IMR-90 (cell line): Measurements from ENCODE around the gene PTCH2. TPM values are rescaled to one million over a fixed set of nuclear protein-coding genes. Genes with fewer than 3 reads are reported as not detected.

ENCODE experiments used
- ATAC-seq: fragments of 200-7000 bp; cut with Tn5 transposase; 2 replicates; pipeline ENCODE4 v1.9.1; 2020; ENCODE audit warnings: low read depth, mild to moderate bottlenecking, moderate library complexity
- BruUV-seq: library from RNA; stranded (reverse); fragments of 400-500 nt; replicated peaks from 2 replicates; lab custom pipeline; 2021; lab: Mats Ljungman, UMichigan
- CTCF ChIA-PET: fragments of 300-600 bp; formaldehyde crosslinking; extraction: SDS; loops from one replicate; lab custom pipeline; 2021; ENCODE audit warnings: antibody characterized with exemption; lab: Yijun Ruan, JAX
- POLR2A ChIA-PET: fragments of 300-600 bp; sonication (Branson Sonifier 250); formaldehyde crosslinking; loops from one replicate; lab custom pipeline; 2022; ENCODE audit warnings: antibody characterized with exemption; ENCODE audit not compliant: unreplicated experiment; lab: Charles Lee
- DNase-seq: peaks from one replicate; pipeline ENCODE4 v3.0.0; 2013
- H2AFZ ChIP-seq: replicated peaks from 2 replicates; pipeline ENCODE3; 2013; ENCODE audit warnings: low read length, mild to moderate bottlenecking; ENCODE audit not compliant: poor library complexity
- H2AK5ac ChIP-seq: 2 replicates; pipeline ENCODE4 v1.6.1; 2013; ENCODE audit warnings: low read depth, low read length, inconsistent platforms
- H2AK9ac ChIP-seq: replicated peaks from 2 replicates; pipeline ENCODE3; 2013; ENCODE audit warnings: mild to moderate bottlenecking, low read depth, low read length, moderate library complexity; ENCODE audit not compliant: poor library complexity
- H2BK120ac ChIP-seq: 2 replicates; pipeline ENCODE4 v1.6.1; 2013; ENCODE audit warnings: low read depth, low read length, inconsistent platforms
- H2BK15ac ChIP-seq: 3 replicates; pipeline ENCODE4 v1.6.1; 2013; ENCODE audit warnings: low read depth, low read length, inconsistent platforms
- H2BK20ac ChIP-seq: 2 replicates; pipeline ENCODE4 v1.6.1; 2013; ENCODE audit warnings: low read depth, mild to moderate bottlenecking, inconsistent platforms, low read length, moderate library complexity
- H2BK5ac ChIP-seq: 2 replicates; pipeline ENCODE4 v1.6.1; 2013; ENCODE audit warnings: mild to moderate bottlenecking, low read depth, low read length, inconsistent platforms; ENCODE audit not compliant: poor library complexity, severe bottlenecking
- H3K14ac ChIP-seq: replicated peaks from 2 replicates; pipeline ENCODE4 v1.6.1; 2013; ENCODE audit warnings: low read depth, low read length, inconsistent platforms
- H3K18ac ChIP-seq: 2 replicates; pipeline ENCODE4 v1.6.1; 2013; ENCODE audit warnings: low read depth, low read length, control low read depth
- H3K23ac ChIP-seq: 2 replicates; pipeline ENCODE4 v1.6.1; 2013; ENCODE audit warnings: low read depth, low read length, inconsistent platforms
- H3K27ac ChIP-seq: 2 replicates; pipeline ENCODE4 v1.5.1; 2013; ENCODE audit warnings: mild to moderate bottlenecking, control low read depth, low read length; ENCODE audit not compliant: insufficient read depth
- H3K27me3 ChIP-seq: 2 replicates; pipeline ENCODE4 v1.6.1; 2013; ENCODE audit warnings: low read length; ENCODE audit not compliant: control insufficient read depth, insufficient read depth
- H3K36me3 ChIP-seq: 2 replicates; pipeline ENCODE4 v1.6.1; 2013; ENCODE audit warnings: low read length, mixed read lengths; ENCODE audit not compliant: control insufficient read depth, insufficient read depth
- H3K4ac ChIP-seq: 2 replicates; pipeline ENCODE4 v1.6.1; 2013; ENCODE audit warnings: low read depth, low read length, inconsistent platforms
- H3K4me1 ChIP-seq: 2 replicates; pipeline ENCODE4 v1.6.1; 2013; ENCODE audit warnings: low read length, mixed read lengths; ENCODE audit not compliant: control insufficient read depth, insufficient read depth
- H3K4me2 ChIP-seq: 2 replicates; pipeline ENCODE4 v1.6.1; 2013; ENCODE audit warnings: low read depth, mild to moderate bottlenecking, control low read depth, low read length, moderate library complexity
- H3K4me3 ChIP-seq: 2 replicates; pipeline ENCODE4 v1.5.1; 2013; ENCODE audit warnings: low read depth, mild to moderate bottlenecking, control low read depth, low read length, moderate library complexity; ENCODE audit not compliant: insufficient read depth
- H3K56ac ChIP-seq: 2 replicates; pipeline ENCODE4 v1.6.1; 2013; ENCODE audit warnings: low read length, inconsistent platforms; ENCODE audit not compliant: insufficient read depth; ENCODE audit errors: extremely low read depth
- H3K79me1 ChIP-seq, 2 experiments: 2 replicates each; pipeline ENCODE4 v1.6.1; 2013; ENCODE audit warnings: low read length in 2 of 2, inconsistent platforms in 1 of 2, low read depth in 1 of 2
- H3K9ac ChIP-seq: 2 replicates; pipeline ENCODE4 v1.6.1; 2013; ENCODE audit warnings: low read depth, low read length, control low read depth
- H3K9me1 ChIP-seq: 2 replicates; pipeline ENCODE4 v1.6.1; 2013; ENCODE audit warnings: low read length, inconsistent platforms; ENCODE audit not compliant: insufficient read depth
- H3K9me3 ChIP-seq: 2 replicates; pipeline ENCODE4 v1.6.1; 2013; ENCODE audit warnings: low read length; ENCODE audit not compliant: control insufficient read depth, insufficient read depth
- H4K20me1 ChIP-seq: 2 replicates; pipeline ENCODE4 v1.6.1; 2013; ENCODE audit warnings: low read length, inconsistent platforms; ENCODE audit not compliant: insufficient read depth
- H4K5ac ChIP-seq: 2 replicates; pipeline ENCODE4 v1.6.1; 2013; ENCODE audit warnings: mild to moderate bottlenecking, low read depth, low read length, control low read depth
- H4K8ac ChIP-seq, 2 experiments: 2 replicates each; pipeline ENCODE4 v1.6.1; 2013; ENCODE audit warnings: low read depth in 2 of 2, low read length in 2 of 2, control low read depth in 1 of 2, inconsistent platforms in 1 of 2
- H4K91ac ChIP-seq: 2 replicates; pipeline ENCODE4 v1.6.1; 2013; ENCODE audit warnings: low read depth, low read length, inconsistent platforms; ENCODE audit not compliant: insufficient read depth
- BHLHE40 ChIP-seq: fragments of 150-350 bp; IDR thresholded peaks from 2 replicates; pipeline ENCODE4 v1.6.1; 2016; ENCODE audit warnings: mild to moderate bottlenecking, low read depth, low read length
- CEBPB ChIP-seq: IDR thresholded peaks from 2 replicates; pipeline ENCODE4 v1.6.1; 2012; ENCODE audit warnings: low read depth, low read length, improper control_type of control experiment
- CHD1 ChIP-seq: IDR thresholded peaks from 2 replicates; pipeline ENCODE4 v1.6.1; 2012; ENCODE audit warnings: low read depth, low read length, improper control_type of control experiment
- MAZ ChIP-seq: IDR thresholded peaks from 2 replicates; pipeline ENCODE4 v1.6.1; 2012; ENCODE audit warnings: low read depth, mild to moderate bottlenecking, low read length, improper control_type of control experiment, moderate library complexity, borderline replicate concordance
- MXI1 ChIP-seq: IDR thresholded peaks from 2 replicates; pipeline ENCODE4 v1.6.1; 2012; ENCODE audit warnings: low read depth, mild to moderate bottlenecking, low read length, moderate library complexity, borderline replicate concordance
- NFE2L2 ChIP-seq: fragments of 150-350 bp; IDR thresholded peaks from 2 replicates; pipeline ENCODE4 v1.6.1; 2016; ENCODE audit warnings: low read depth, mild to moderate bottlenecking, low read length
- POLR2A ChIP-seq: IDR thresholded peaks from 2 replicates; pipeline ENCODE4 v1.6.1; 2012; ENCODE audit warnings: mild to moderate bottlenecking, low read depth, low read length
- RAD21 ChIP-seq: IDR thresholded peaks from 2 replicates; pipeline ENCODE4 v1.6.1; 2012; ENCODE audit warnings: low read length, improper control_type of control experiment
- RCOR1 ChIP-seq: IDR thresholded peaks from 2 replicates; pipeline ENCODE4 v1.6.1; 2012; ENCODE audit warnings: mild to moderate bottlenecking, low read length, improper control_type of control experiment; ENCODE audit not compliant: insufficient replicate concordance
- RFX5 ChIP-seq: IDR thresholded peaks from 2 replicates; pipeline ENCODE4 v1.8.0; 2012; ENCODE audit warnings: low read depth, mild to moderate bottlenecking, low read length, moderate library complexity
- SMC3 ChIP-seq: fragments of 150-350 bp; IDR thresholded peaks from 2 replicates; pipeline ENCODE4 v1.6.1; 2016; ENCODE audit warnings: low read depth, mild to moderate bottlenecking, antibody characterized with exemption, low read length, moderate library complexity
- WGBS, 2 experiments: methylation state at CpG; one replicate each; pipeline versions ENCODE4 v1.1.5 to v1.1.7; 2013; ENCODE audit warnings: missing lambda C conversion rate in 2 of 2; ENCODE audit not compliant: insufficient read length in 1 of 2; ENCODE audit errors: extremely low coverage in 2 of 2; 5-methylcytosine and 5-hydroxymethylcytosine counted together
- dilution Hi-C: fragments of 300-500 bp; cut with HindIII; formaldehyde crosslinking; loops from one replicate; pipeline ENCODE4 v1.14.3; 2018; ENCODE audit warnings: low sequenced_read_pairs; ENCODE audit not compliant: unreplicated experiment
- in situ Hi-C: fragments of 300-500 bp; cut with MboI; formaldehyde crosslinking; loops from 3 replicates; pipeline ENCODE4 v1.14.3; 2019; ENCODE audit warnings: low sequenced_read_pairs, inconsistent platforms, mixed read lengths
- intact Hi-C: fragments of 100-400 bp; cut with micrococcal nuclease; formaldehyde crosslinking; loops from 2 replicates; pipeline ENCODE4 v1.10.0; 2022
- polyA plus RNA-seq, 3 experiments: library from polyadenylated mRNA; depleted of rRNA; stranded (reverse); fragments of >200 nt; gene quantifications; 2 replicates each; pipeline ENCODE4 v1.2.3, GENCODE V29; 2012; ENCODE audit warnings: low replicate concordance in 1 of 3
- total RNA-seq: library from RNA; depleted of rRNA; stranded (reverse); fragments of >200 nt; gene quantifications from 2 replicates; pipeline ENCODE4 v1.2.3, GENCODE V29; 2012
- TF ChIP-seq, protein P1 (sequence below): conservative IDR thresholded peaks from 2 replicates; pipeline ENCODE4 v1.5.1; 2012; ENCODE audit warnings: mild to moderate bottlenecking, low read depth, low read length, improper control_type of control experiment
- TF ChIP-seq, protein P2 (sequence below): fragments of 150-350 bp; IDR thresholded peaks from 2 replicates; pipeline ENCODE4 v1.6.1; 2017; ENCODE audit warnings: mild to moderate bottlenecking, antibody characterized with exemption, low read length, low read depth
- TF ChIP-seq, protein P3 (sequence below): fragments of 150-350 bp; IDR thresholded peaks from 2 replicates; pipeline ENCODE4 v1.6.1; 2016; ENCODE audit warnings: low read depth, mild to moderate bottlenecking, low read length, moderate library complexity, borderline replicate concordance

The PTCH2 gene
- total and polyA plus RNA-seq, 2 of the 4 experiments (the other 2 are of a cell fraction) = under 0.01 to 0.56 TPM

DNA sequence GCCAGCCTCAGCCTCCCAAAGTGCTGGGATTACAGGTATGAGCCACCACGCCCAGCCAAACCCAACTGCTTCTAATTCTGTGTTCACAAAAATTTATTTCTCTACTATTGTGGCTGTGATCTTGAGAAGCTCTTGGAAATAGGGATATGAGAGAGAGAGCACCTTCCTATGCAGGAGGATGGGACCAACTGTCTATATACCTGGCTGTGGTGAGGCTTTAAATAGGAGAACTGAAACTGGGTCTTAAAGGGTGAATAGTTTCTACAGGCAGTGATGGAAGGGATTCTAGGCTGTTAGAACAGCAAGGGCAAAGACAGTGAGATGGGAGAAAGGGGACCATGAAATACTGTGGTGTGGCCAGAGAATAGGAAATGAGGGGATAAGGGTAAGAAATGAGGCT, 8.3 kb upstream of the PTCH2 start:
- dilution Hi-C loops (no loop called here), in situ Hi-C loops (loop anchor here (25.0 kb wide), 1 partner anchor 136 kb away; the partner anchor contains the start of gene EIF2B3), intact Hi-C loops (no loop called here)
- H3K4me1 ChIP-seq = no peaks in the 10 kb centered on the region
- no peak overlapping the region for H3K9ac ChIP-seq
- no peak overlapping the region for H2AK9ac ChIP-seq
- ATAC-seq (no peak), DNase-seq (no peak)
- H3K14ac ChIP-seq = no peak overlapping the region
- no peak overlapping the region for H3K23ac ChIP-seq
- H3K18ac ChIP-seq = no peak overlapping the region
- no peak overlapping the region for H3K4me2 ChIP-seq
- no peak overlapping the region for H4K5ac ChIP-seq
- peaks cover 7% of the 10 kb centered on the region; the same call in 1 of the 2 replicates for H3K36me3 ChIP-seq
- H4K91ac ChIP-seq = no peak overlapping the region
- no peak overlapping the region for H2AK5ac ChIP-seq
- no peaks in the 10 kb centered on the region for H3K27me3 ChIP-seq
- no CpG with 5 or more reads among the region's 1 CpG for WGBS, 2 experiments
- H4K20me1 ChIP-seq = no peaks in the 10 kb centered on the region
- no peak overlapping the region for H2BK5ac ChIP-seq
- ChIA-PET CTCF (no interaction called here), POLR2A (no interaction called here)
- no peak overlapping the region for H2BK15ac ChIP-seq
- H4K8ac ChIP-seq = no peak overlapping the region
- H3K9me1 ChIP-seq = no peaks in the 10 kb centered on the region; the same call in 1 of the 2 replicates
- no peak overlapping the region for H3K4me3 ChIP-seq
- no peak overlapping the region for H3K4ac ChIP-seq
- no peak overlapping the region for H2AFZ ChIP-seq
- no peak overlapping the region for H3K56ac ChIP-seq
- H3K79me1 ChIP-seq = no peaks in the 10 kb centered on the region
- no peak for TF ChIP-seq SMC3
- TF ChIP-seq, protein P1, sequence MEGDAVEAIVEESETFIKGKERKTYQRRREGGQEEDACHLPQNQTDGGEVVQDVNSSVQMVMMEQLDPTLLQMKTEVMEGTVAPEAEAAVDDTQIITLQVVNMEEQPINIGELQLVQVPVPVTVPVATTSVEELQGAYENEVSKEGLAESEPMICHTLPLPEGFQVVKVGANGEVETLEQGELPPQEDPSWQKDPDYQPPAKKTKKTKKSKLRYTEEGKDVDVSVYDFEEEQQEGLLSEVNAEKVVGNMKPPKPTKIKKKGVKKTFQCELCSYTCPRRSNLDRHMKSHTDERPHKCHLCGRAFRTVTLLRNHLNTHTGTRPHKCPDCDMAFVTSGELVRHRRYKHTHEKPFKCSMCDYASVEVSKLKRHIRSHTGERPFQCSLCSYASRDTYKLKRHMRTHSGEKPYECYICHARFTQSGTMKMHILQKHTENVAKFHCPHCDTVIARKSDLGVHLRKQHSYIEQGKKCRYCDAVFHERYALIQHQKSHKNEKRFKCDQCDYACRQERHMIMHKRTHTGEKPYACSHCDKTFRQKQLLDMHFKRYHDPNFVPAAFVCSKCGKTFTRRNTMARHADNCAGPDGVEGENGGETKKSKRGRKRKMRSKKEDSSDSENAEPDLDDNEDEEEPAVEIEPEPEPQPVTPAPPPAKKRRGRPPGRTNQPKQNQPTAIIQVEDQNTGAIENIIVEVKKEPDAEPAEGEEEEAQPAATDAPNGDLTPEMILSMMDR = no peak
- no peak for TF ChIP-seq CHD1
- TF ChIP-seq NFE2L2 = no peak
- no peak for TF ChIP-seq MXI1
- TF ChIP-seq POLR2A = no peak
- TF ChIP-seq BHLHE40 = no peak
- TF ChIP-seq, protein P2, sequence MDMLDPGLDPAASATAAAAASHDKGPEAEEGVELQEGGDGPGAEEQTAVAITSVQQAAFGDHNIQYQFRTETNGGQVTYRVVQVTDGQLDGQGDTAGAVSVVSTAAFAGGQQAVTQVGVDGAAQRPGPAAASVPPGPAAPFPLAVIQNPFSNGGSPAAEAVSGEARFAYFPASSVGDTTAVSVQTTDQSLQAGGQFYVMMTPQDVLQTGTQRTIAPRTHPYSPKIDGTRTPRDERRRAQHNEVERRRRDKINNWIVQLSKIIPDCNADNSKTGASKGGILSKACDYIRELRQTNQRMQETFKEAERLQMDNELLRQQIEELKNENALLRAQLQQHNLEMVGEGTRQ = no peak
- no peak for TF ChIP-seq CEBPB
- TF ChIP-seq MAZ = no peak
- no peak for TF ChIP-seq RAD21
- no peak for TF ChIP-seq RCOR1
- no peak for TF ChIP-seq RFX5
- TF ChIP-seq, protein P3, sequence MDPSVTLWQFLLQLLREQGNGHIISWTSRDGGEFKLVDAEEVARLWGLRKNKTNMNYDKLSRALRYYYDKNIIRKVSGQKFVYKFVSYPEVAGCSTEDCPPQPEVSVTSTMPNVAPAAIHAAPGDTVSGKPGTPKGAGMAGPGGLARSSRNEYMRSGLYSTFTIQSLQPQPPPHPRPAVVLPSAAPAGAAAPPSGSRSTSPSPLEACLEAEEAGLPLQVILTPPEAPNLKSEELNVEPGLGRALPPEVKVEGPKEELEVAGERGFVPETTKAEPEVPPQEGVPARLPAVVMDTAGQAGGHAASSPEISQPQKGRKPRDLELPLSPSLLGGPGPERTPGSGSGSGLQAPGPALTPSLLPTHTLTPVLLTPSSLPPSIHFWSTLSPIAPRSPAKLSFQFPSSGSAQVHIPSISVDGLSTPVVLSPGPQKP = no peak
- no TSS peak for BruUV-seq
- no peaks in the 10 kb centered on the region for H3K9me3 ChIP-seq
- H2BK20ac ChIP-seq = no peak overlapping the region
- H3K27ac ChIP-seq = no peak overlapping the region
- no peak overlapping the region for H2BK120ac ChIP-seq
